Activated B cell treated with CpG ODN at 0.5 μM for 24 hours (primary cell): ENCODE results near the gene TLK1. TPM values are rescaled to one million over a fixed set of nuclear protein-coding genes. Genes with fewer than 3 reads are reported as not detected.

Experiments used
- ATAC-seq: fragments of 200-7000 bp; cut with Tn5 transposase; one replicate; pipeline ENCODE4 v1.10.0; 2021; ENCODE audit warnings: low read depth, mild to moderate bottlenecking, moderate library complexity
- CTCF ChIA-PET: fragments of 350-600 bp; sonication (Branson Sonifier 250); formaldehyde crosslinking; loops from one replicate; lab custom pipeline; 2021; ENCODE audit warnings: antibody characterized with exemption; lab: Charles Lee
- POLR2A ChIA-PET: fragments of 350-600 bp; sonication (Branson Sonifier 250); formaldehyde crosslinking; loops from one replicate; lab custom pipeline; 2021; ENCODE audit warnings: antibody characterized with exemption; lab: Charles Lee
- DNase-seq: peaks from one replicate; pipeline ENCODE4 v3.0.0; 2022
- H3K27ac Mint-ChIP-seq: one replicate; pipeline ENCODE4 v1.8.0; 2020; ENCODE audit warnings: mixed read lengths
- H3K27me3 Mint-ChIP-seq: one replicate; pipeline ENCODE4 v1.8.0; 2021; ENCODE audit warnings: mixed read lengths
- H3K36me3 Mint-ChIP-seq: one replicate; pipeline ENCODE4 v1.8.0; 2021; ENCODE audit warnings: low read depth, mixed read lengths
- H3K4me1 Mint-ChIP-seq: one replicate; pipeline ENCODE4 v1.8.0; 2021; ENCODE audit warnings: mixed read lengths
- H3K4me3 Mint-ChIP-seq: one replicate; pipeline ENCODE4 v1.8.0; 2020; ENCODE audit warnings: mild to moderate bottlenecking, mixed read lengths
- H3K9me3 Mint-ChIP-seq: one replicate; pipeline ENCODE4 v1.8.0; 2020; ENCODE audit warnings: mixed read lengths
- CTCF ChIP-seq: fragments of 200-600 bp; IDR thresholded peaks from one replicate; pipeline ENCODE4 v1.8.0; 2022; ENCODE audit warnings: antibody characterized with exemption, mild to moderate bottlenecking
- intact Hi-C: fragments of 100-400 bp; cut with micrococcal nuclease; formaldehyde crosslinking; loops from one replicate; pipeline ENCODE4 v1.15.1; 2024
- total RNA-seq: library from RNA; stranded (reverse); gene quantifications from 2 replicates; pipeline ENCODE4 v1.2.3, GENCODE V29; 2022

Gene TLK1
- total RNA-seq, 1 donor from 2014 or later, result 125 TPM

GRCh38 chr2:171173087-171173486 is 12.4 kb upstream of the TLK1 start:
- intact Hi-C loops, result no loop called here
- H3K4me1 Mint-ChIP-seq, result no peaks in the 10 kb centered on the region
- no peak for ATAC-seq

GRCh38 chr2:171171808-171172207 is 11.1 kb upstream of the TLK1 start:
- Mint-ChIP-seq H3K4me3 (no peak overlapping the region), H3K9me3 (peaks cover 3% of the 10 kb centered on the region), H3K36me3 (no peaks in the 10 kb centered on the region), H3K27ac (no peak overlapping the region), H3K27me3 (no peaks in the 10 kb centered on the region), H3K4me1 (no peaks in the 10 kb centered on the region)
- intact Hi-C loops, result no loop called here
- no peak for DNase-seq
- no peak for TF ChIP-seq CTCF
- ChIA-PET CTCF (no interaction called here), POLR2A (interaction anchor here (0.5 kb wide), 1 partner anchor 166 kb away, joined by 4 read pairs; no protein-coding TSS in a partner anchor)
- no peak for ATAC-seq

More at GRCh38 chr2:171173087-171173486, 12.4 kb upstream of the TLK1 start:
- peaks cover 3% of the 10 kb centered on the region for H3K9me3 Mint-ChIP-seq
- no peaks in the 10 kb centered on the region for H3K36me3 Mint-ChIP-seq
- TF ChIP-seq CTCF, result no peak
- no peak overlapping the region for H3K27ac Mint-ChIP-seq
- POLR2A ChIA-PET, result no interaction called here
- no peak for DNase-seq
- CTCF ChIA-PET, result no interaction called here
- no peak overlapping the region for H3K4me3 Mint-ChIP-seq
- H3K27me3 Mint-ChIP-seq, result no peaks in the 10 kb centered on the region

- POLR2A ChIA-PET, result no interaction called here
- Mint-ChIP-seq H3K9me3 (peaks cover 3% of the 10 kb centered on the region), H3K27me3 (no peaks in the 10 kb centered on the region), H3K36me3 (no peaks in the 10 kb centered on the region), H3K27ac (no peak overlapping the region), H3K4me1 (no peaks in the 10 kb centered on the region), H3K4me3 (no peak overlapping the region)
- ATAC-seq (no peak), DNase-seq (no peak)
- intact Hi-C loops, result loop anchor here (10.0 kb wide), 2 partner anchors 515 to 725 kb away; partner anchors contain the start of genes DYNC1I2 and SLC25A12
- no peak for TF ChIP-seq CTCF
- CTCF ChIA-PET, result no interaction called here
These were observed 9.1 kb upstream of the TLK1 start for GRCh38 chr2:171169839-171170238.

GRCh38 chr2:171169333-171169732 is 8.6 kb upstream of the TLK1 start:
- H3K4me1 Mint-ChIP-seq, result no peaks in the 10 kb centered on the region
- no peak for TF ChIP-seq CTCF
- POLR2A ChIA-PET, result no interaction called here
- CTCF ChIA-PET, result no interaction called here
- no peak overlapping the region for H3K27ac Mint-ChIP-seq
- H3K4me3 Mint-ChIP-seq, result no peak overlapping the region
- no peak for ATAC-seq
- H3K9me3 Mint-ChIP-seq, result peaks cover 3% of the 10 kb centered on the region
- no peaks in the 10 kb centered on the region for H3K36me3 Mint-ChIP-seq
- DNase-seq, result no peak
- intact Hi-C loops, result loop anchor here (10.0 kb wide), 2 partner anchors 515 to 725 kb away; partner anchors contain the start of genes DYNC1I2 and SLC25A12
- no peaks in the 10 kb centered on the region for H3K27me3 Mint-ChIP-seq

GRCh38 chr2:171167352-171167997 is 6.8 kb upstream of the TLK1 start:
- Mint-ChIP-seq H3K4me1 (peaks cover 12% of the 10 kb centered on the region), H3K36me3 (no peaks in the 10 kb centered on the region), H3K27me3 (no peaks in the 10 kb centered on the region), H3K4me3 (no peak overlapping the region), H3K27ac (no peak overlapping the region), H3K9me3 (peaks cover 1% of the 10 kb centered on the region)
- no peak for ATAC-seq
- CTCF ChIA-PET, result no interaction called here
- no peak for DNase-seq
- intact Hi-C loops, result loop anchor here (10.0 kb wide), 2 partner anchors 517 to 727 kb away; partner anchors contain the start of genes DYNC1I2 and SLC25A12
- no peak for TF ChIP-seq CTCF
- POLR2A ChIA-PET, result no interaction called here
